Measurements from ENCODE around the gene ZNF124.

Gene ZNF124

DNA sequence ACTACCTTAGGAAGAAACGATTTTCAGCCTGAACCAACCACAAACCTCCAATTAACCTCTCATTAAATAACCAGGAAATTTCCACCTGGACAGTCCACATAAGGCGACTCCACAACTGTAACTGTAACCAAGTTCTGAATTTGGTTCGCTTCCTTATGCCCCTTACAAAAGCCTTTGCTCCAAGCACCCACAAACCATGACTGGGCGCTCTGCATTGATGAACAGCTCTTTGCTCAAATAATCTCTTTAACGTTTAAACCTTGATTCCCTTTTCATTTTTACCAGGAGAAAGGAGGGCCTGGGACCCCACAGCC lies 38.2 kb upstream of the ZNF124 start:
- Histone ChIP-seq H3K4me3 (peak overlapping the region; percentile 87), H3K9ac (ENCODE audit: insufficient read length) (peak overlapping the region; percentile 73), H3K36me3 (ENCODE audit: insufficient read depth, low read length) (peaks cover 8% of the 10 kb centered on the region; the same call in 1 of the 2 replicates), H3K9me3 (ENCODE audit: low read depth, low read length) (0 out of 2 replicates have a peak, but pooled peaks cover 3% of the 10 kb centered on the region), H3K27ac (no peak overlapping the region)
- DNase-seq (ENCODE audit: low read depth, low spot score), result no peak
- TF ChIP-seq FOXP2 (optimal IDR thresholded peaks at IDR 0.05; ENCODE audit: control extremely low read depth, extremely low read length, insufficient read depth), result no peak
- TF ChIP-seq EZH2 (IDR thresholded peaks at IDR 0.05), result no peak
- no peak for TF ChIP-seq POLR2AphosphoS5 (IDR thresholded peaks at IDR 0.05; ENCODE audit: borderline replicate concordance, low read depth, low read length)

DNA sequence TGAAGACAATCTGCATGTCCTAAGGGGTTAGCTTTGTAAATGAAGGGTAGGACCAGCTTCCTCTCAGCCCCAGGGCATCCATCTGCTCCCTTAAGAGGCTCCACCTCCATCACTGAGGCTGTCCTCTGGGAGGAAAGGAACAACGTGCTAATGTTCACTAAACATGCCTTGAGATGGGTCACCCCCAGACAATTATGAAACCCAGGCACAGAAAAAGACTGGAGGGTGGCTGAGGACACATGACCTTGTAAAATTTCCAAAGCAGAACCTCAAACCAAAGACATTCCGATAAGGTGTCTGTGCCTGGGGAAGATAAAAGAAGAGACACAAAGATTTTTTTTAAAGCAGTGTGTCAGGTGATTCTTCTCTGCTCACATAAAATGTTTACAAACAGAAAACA lies 37.6 kb upstream of the ZNF124 start:
- no peak for DNase-seq (ENCODE audit: low read depth, low spot score)
- H3K4me3 ChIP-seq, result peak overlapping the region; percentile 87
- H3K27ac ChIP-seq, result no peak overlapping the region
- peak overlapping the region; percentile 73 for H3K9ac ChIP-seq (ENCODE audit: insufficient read length)
- H3K36me3 ChIP-seq (ENCODE audit: insufficient read depth, low read length), result peaks cover 8% of the 10 kb centered on the region; the same call in 1 of the 2 replicates
- TF ChIP-seq POLR2AphosphoS5 (IDR thresholded peaks at IDR 0.05; ENCODE audit: borderline replicate concordance, low read depth, low read length), result no peak
- TF ChIP-seq EZH2 (IDR thresholded peaks at IDR 0.05), result no peak
- TF ChIP-seq FOXP2 (optimal IDR thresholded peaks at IDR 0.05; ENCODE audit: control extremely low read depth, extremely low read length, insufficient read depth), result no peak
- H3K9me3 ChIP-seq (ENCODE audit: low read depth, low read length), result 0 out of 2 replicates have a peak, but pooled peaks cover 3% of the 10 kb centered on the region

DNA sequence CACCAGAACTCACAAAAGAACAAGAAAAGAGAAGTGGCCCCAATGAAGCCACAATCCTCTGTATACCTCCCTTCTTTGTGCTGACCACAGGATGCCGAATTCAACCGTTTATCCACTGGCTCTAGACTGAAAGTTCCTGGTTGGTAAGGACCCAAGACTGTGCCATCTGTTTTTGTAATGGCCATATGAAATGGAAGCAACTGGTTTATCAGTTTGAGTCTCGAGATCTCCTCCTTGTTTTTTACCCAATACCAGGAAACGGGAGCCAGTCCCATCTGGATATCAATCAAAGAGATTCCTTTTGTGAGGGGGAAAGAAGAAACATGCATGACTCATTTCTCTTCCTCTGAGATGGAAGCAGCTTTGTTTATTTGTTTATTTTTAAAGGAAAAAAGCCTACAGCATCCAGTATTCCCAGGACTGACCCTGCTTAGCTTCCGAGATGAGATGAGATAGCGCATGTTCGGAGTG lies 32.4 kb upstream of the ZNF124 start:
- no peak overlapping the region for H3K27ac ChIP-seq
- H3K9ac ChIP-seq (ENCODE audit: insufficient read length), result no peak overlapping the region
- H3K4me3 ChIP-seq, result no peak overlapping the region
- H3K36me3 ChIP-seq (ENCODE audit: insufficient read depth, low read length), result peaks cover 22% of the 10 kb centered on the region
- DNase-seq (ENCODE audit: low read depth, low spot score), result no peak
- TF ChIP-seq EZH2 (IDR thresholded peaks at IDR 0.05), result no peak
- 0 out of 2 replicates have a peak, but pooled peaks cover 3% of the 10 kb centered on the region for H3K9me3 ChIP-seq (ENCODE audit: low read depth, low read length)

DNA sequence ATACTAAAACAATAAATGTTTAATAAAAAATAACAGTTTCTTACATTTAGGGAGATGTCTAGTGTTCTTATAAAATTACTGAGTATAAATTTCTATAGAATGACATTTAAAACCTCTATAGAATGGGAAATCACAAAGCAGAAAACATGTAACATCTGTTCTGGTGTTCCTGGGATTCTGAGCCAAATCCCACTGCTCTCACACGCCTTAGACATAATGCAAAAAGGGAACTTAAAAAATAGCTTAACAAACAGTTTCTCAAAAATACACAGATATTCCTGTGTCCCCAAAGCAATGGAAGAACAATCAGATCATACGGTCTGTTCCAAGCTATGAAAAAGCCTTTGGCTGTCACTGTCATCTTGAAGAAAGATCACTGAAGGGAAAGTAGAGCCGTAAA lies 27.0 kb upstream of the ZNF124 start:
- Histone ChIP-seq H3K27ac (no peak overlapping the region), H3K9ac (ENCODE audit: insufficient read length) (no peak overlapping the region), H3K36me3 (ENCODE audit: insufficient read depth, low read length) (peaks cover 54% of the 10 kb centered on the region), H3K4me3 (no peak overlapping the region), H3K9me3 (ENCODE audit: low read depth, low read length) (0 out of 2 replicates have a peak, but pooled peaks cover 3% of the 10 kb centered on the region)
- no peak for DNase-seq (ENCODE audit: low read depth, low spot score)
- TF ChIP-seq POLR2AphosphoS5 (IDR thresholded peaks at IDR 0.05; ENCODE audit: borderline replicate concordance, low read depth, low read length) (no peak), FOXP2 (optimal IDR thresholded peaks at IDR 0.05; ENCODE audit: control extremely low read depth, extremely low read length, insufficient read depth) (no peak), EZH2 (IDR thresholded peaks at IDR 0.05) (no peak)

DNA sequence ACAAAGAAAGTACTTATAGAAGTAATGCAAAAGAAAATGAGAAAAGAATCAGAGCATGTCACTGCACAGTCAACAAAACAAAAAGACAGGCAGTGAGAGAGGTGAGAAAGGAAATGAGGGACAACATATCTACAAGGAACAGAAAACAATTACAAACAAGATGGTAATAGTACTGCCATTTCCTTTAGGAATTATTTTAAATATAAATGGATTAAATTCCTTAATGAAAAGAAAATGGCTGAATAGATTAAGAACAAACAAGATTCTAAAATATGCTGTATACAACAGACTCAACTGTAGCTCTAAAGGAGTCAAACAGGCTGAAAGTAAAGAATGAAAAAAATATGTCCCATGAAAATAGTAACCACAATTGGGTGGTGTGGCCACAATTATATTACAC lies 22.1 kb upstream of the ZNF124 start:
- no peak overlapping the region for H3K27ac ChIP-seq
- no peak for TF ChIP-seq FOXP2 (optimal IDR thresholded peaks at IDR 0.05; ENCODE audit: control extremely low read depth, extremely low read length, insufficient read depth)
- TF ChIP-seq POLR2AphosphoS5 (IDR thresholded peaks at IDR 0.05; ENCODE audit: borderline replicate concordance, low read depth, low read length), result no peak
- H3K9me3 ChIP-seq (ENCODE audit: low read depth, low read length), result peaks cover 12% of the 10 kb centered on the region; the same call in 1 of the 2 replicates
- peaks cover 65% of the 10 kb centered on the region for H3K36me3 ChIP-seq (ENCODE audit: insufficient read depth, low read length)
- H3K9ac ChIP-seq (ENCODE audit: insufficient read length), result no peak overlapping the region
- no peak for DNase-seq (ENCODE audit: low read depth, low spot score)
- no peak overlapping the region for H3K4me3 ChIP-seq

DNA sequence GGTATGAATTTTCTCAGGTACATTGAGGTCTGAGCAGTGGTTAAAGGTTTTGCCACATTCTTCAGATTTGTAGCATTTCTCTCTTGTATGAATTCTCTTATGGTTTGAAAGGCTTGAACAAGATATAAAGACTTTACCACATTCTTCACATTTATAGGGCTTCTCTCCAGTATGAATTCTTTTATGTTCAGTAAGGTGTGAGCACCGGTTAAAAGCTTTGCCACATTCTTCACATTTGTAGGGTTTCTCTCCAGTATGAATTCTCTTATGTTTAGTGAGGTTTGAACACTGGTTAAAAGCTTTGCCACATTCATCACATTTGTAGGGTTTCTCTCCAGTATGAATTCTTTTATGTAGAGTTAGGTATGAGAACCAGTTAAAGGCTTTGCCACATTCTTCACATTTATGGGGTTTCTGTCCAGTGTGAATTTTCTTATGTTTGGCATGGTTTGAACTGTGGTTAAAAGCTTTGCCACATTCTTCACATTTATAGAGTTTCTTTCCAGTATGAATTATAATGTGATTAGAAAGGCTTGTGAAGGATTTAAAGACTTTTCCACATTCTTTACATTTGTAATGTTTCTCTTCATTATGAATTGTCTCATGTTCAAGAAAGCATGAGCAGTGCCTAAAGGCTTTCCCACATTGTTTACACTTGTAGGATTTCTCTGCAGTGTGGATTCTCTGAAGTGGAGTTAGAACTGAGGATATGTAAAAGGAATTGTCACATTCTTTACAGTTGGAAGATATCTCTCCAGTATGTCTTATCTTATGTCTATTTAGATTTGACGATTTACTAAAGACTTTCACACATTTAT lies 18.4 kb upstream of the ZNF124 start:
- H3K4me3 ChIP-seq, result no peak overlapping the region
- H3K27ac ChIP-seq, result no peak overlapping the region
- H3K36me3 ChIP-seq (ENCODE audit: insufficient read depth, low read length), result peaks cover 30% of the 10 kb centered on the region
- no peak for TF ChIP-seq POLR2AphosphoS5 (IDR thresholded peaks at IDR 0.05; ENCODE audit: borderline replicate concordance, low read depth, low read length)
- H3K9ac ChIP-seq (ENCODE audit: insufficient read length), result no peak overlapping the region
- peaks cover 10% of the 10 kb centered on the region; the same call in 1 of the 2 replicates for H3K9me3 ChIP-seq (ENCODE audit: low read depth, low read length)
- no peak for DNase-seq (ENCODE audit: low read depth, low spot score)

DNA sequence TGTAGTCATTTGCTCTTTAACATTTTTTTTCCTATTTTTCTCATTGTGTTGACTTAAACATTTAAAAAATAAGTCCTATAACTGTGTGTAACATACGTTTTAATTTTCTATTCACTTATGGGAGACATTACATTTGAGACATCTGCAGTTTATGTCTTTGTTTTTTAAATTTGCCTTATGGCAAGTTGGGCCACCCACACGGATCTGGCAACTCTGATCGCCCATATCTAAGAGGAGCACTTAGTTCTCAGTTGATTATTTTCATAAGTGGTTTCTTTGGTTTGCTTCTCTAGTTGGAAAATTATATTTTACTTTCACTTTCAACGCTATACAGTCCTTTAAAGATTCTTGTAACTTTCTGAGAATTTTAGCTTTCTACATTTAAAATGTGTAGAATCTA lies 13.8 kb upstream of the ZNF124 start:
- Histone ChIP-seq H3K36me3 (ENCODE audit: insufficient read depth, low read length) (peaks cover 13% of the 10 kb centered on the region), H3K9ac (ENCODE audit: insufficient read length) (no peak overlapping the region), H3K9me3 (ENCODE audit: low read depth, low read length) (peaks cover 8% of the 10 kb centered on the region; the same call in 1 of the 2 replicates), H3K4me3 (no peak overlapping the region), H3K27ac (no peak overlapping the region)
- DNase-seq (ENCODE audit: low read depth, low spot score), result no peak
- TF ChIP-seq FOXP2 (optimal IDR thresholded peaks at IDR 0.05; ENCODE audit: control extremely low read depth, extremely low read length, insufficient read depth) (no peak), POLR2AphosphoS5 (IDR thresholded peaks at IDR 0.05; ENCODE audit: borderline replicate concordance, low read depth, low read length) (no peak), EZH2 (IDR thresholded peaks at IDR 0.05) (no peak)

DNA sequence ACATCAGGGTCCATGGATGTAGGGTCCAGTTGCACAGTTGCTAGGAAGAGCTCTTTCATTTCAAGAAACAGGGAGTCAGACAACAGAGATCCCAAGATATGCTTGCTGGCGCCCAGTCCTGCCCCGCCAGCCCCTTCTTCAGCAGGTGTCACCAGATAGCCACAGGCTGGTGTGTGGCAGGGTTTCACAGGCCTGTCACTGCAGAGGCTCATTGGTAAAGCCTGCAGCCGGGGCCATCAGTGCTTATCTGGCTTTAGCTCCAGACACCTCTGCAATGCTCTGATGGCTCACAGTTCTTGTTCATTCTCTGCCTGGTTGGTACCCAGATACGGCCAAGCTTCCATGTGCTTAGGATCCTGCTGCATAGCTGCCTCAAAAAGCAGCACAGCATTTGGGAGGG lies 12.4 kb upstream of the ZNF124 start:
- no peak overlapping the region for H3K4me3 ChIP-seq
- no peaks in the 10 kb centered on the region for H3K9me3 ChIP-seq (ENCODE audit: low read depth, low read length)
- no peak overlapping the region for H3K27ac ChIP-seq
- no peak for TF ChIP-seq POLR2AphosphoS5 (IDR thresholded peaks at IDR 0.05; ENCODE audit: borderline replicate concordance, low read depth, low read length)
- no peak for TF ChIP-seq FOXP2 (optimal IDR thresholded peaks at IDR 0.05; ENCODE audit: control extremely low read depth, extremely low read length, insufficient read depth)
- no peak for TF ChIP-seq EZH2 (IDR thresholded peaks at IDR 0.05)
- H3K9ac ChIP-seq (ENCODE audit: insufficient read length), result no peak overlapping the region
- DNase-seq (ENCODE audit: low read depth, low spot score), result no peak
- no peaks in the 10 kb centered on the region for H3K36me3 ChIP-seq (ENCODE audit: insufficient read depth, low read length)

DNA sequence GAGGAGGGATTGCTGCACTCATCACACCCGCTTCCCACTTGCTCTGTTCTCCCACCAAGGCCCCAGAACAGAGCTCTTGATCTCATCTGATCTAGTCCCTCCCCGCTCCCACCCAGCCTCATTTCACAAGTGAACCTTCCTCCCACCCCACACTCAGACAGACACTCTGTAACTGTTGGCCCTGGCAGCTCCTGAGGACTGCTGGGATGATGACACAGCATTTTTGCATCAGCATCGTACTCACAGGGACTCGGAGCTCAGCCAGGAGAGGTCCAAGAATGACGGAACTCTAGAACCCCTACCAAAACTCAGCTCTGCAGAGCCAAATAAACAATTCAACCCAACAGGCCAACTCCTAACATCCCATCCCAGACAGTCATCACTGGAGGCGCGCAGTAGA lies 11.2 kb upstream of the ZNF124 start:
- Histone ChIP-seq H3K27ac (no peak overlapping the region), H3K4me3 (no peak overlapping the region), H3K36me3 (ENCODE audit: insufficient read depth, low read length) (no peaks in the 10 kb centered on the region), H3K9me3 (ENCODE audit: low read depth, low read length) (no peaks in the 10 kb centered on the region), H3K9ac (ENCODE audit: insufficient read length) (no peak overlapping the region)
- no peak for TF ChIP-seq FOXP2 (optimal IDR thresholded peaks at IDR 0.05; ENCODE audit: control extremely low read depth, extremely low read length, insufficient read depth)
- TF ChIP-seq EZH2 (IDR thresholded peaks at IDR 0.05), result no peak
- TF ChIP-seq POLR2AphosphoS5 (IDR thresholded peaks at IDR 0.05; ENCODE audit: borderline replicate concordance, low read depth, low read length), result no peak
- DNase-seq (ENCODE audit: low read depth, low spot score), result no peak
